Memory B cell (primary cell): Measurements from ENCODE around the gene ANKRD55.
"Not testable (repeated sequence)": the region's sequence is repeated elsewhere in the genome, so short reads cannot be mapped to it uniquely, and the experiment has no call there.

Experiments used
- ATAC-seq: fragments of 150-1000 bp; cut with Tn5 transposase; 2 replicates; pipeline ENCODE4 v1.10.0; 2021; ENCODE audit warnings: low read depth, mild to moderate bottlenecking, moderate library complexity
- DNase-seq, 2 donors: peaks; one replicate each; pipeline ENCODE4 v3.0.0; 2022; ENCODE audit warnings: low spot score in 2 of 2
- H3K27ac Mint-ChIP-seq: one replicate; pipeline ENCODE4 v1.8.0; 2022; ENCODE audit warnings: mild to moderate bottlenecking, moderate library complexity, mixed read lengths
- H3K27me3 Mint-ChIP-seq: one replicate; pipeline ENCODE4 v1.8.0; 2022; ENCODE audit warnings: mixed read lengths
- H3K36me3 Mint-ChIP-seq: one replicate; pipeline ENCODE4 v1.8.0; 2022; ENCODE audit warnings: mild to moderate bottlenecking, mixed read lengths
- H3K4me1 Mint-ChIP-seq: one replicate; pipeline ENCODE4 v1.8.0; 2022; ENCODE audit warnings: mixed read lengths
- H3K4me3 Mint-ChIP-seq: one replicate; pipeline ENCODE4 v1.8.0; 2022; ENCODE audit warnings: mild to moderate bottlenecking, moderate library complexity, mixed read lengths
- H3K9me3 Mint-ChIP-seq: one replicate; pipeline ENCODE4 v1.8.0; 2022; ENCODE audit warnings: mixed read lengths

ANKRD55 gene

DNA sequence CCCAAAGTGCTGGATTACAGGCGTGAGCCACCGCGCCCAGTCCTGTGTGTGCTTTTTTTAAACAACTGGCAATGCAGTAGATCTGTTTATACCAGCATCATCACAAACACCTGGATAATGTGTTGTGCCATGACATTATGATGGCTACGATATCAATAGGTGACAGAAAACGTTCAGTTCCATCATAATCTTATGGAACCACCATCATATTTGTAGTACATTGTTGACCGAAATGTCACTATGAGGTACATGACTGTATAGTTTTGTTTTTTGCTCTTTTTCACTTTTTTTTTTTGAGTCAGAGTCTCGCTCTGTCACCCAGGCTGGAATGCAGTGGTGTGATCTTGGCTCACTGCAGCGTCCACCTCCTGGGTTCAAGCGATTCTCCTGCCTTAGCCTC lies 24.4 kb downstream of the ANKRD55 start:
- Mint-ChIP-seq H3K9me3 (peaks cover under 1% of the 10 kb centered on the region), H3K36me3 (peaks cover under 1% of the 10 kb centered on the region), H3K4me3 (no peak overlapping the region), H3K27ac (no peak overlapping the region), H3K27me3 (peaks cover 2% of the 10 kb centered on the region), H3K4me1 (no peaks in the 10 kb centered on the region)
- no peak for ATAC-seq
- DNase-seq = no peak

DNA sequence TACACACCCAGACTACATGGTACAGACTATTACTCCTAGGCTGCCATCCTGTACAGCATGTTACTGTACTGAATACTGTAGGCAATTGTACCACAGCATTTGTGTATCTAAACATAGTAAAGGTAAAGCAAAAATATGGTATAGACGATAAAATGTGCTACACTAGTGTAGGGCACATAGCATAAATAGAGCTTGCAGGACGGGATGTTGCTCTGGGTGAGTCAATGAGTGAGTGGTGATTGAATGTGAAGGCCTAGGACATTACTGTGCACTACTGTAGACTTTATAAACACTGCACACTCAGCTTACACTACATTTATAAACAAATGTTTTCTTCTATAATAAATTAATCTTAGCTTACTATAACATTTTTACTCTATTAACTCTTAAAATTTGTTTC lies 25.6 kb downstream of the ANKRD55 start:
- no peaks in the 10 kb centered on the region for H3K4me1 Mint-ChIP-seq
- no peaks in the 10 kb centered on the region for H3K36me3 Mint-ChIP-seq
- H3K27me3 Mint-ChIP-seq = peaks cover 2% of the 10 kb centered on the region
- H3K27ac Mint-ChIP-seq = no peak overlapping the region
- H3K4me3 Mint-ChIP-seq = no peak overlapping the region
- ATAC-seq (no peak), DNase-seq (no peak)
- no peaks in the 10 kb centered on the region for H3K9me3 Mint-ChIP-seq

DNA sequence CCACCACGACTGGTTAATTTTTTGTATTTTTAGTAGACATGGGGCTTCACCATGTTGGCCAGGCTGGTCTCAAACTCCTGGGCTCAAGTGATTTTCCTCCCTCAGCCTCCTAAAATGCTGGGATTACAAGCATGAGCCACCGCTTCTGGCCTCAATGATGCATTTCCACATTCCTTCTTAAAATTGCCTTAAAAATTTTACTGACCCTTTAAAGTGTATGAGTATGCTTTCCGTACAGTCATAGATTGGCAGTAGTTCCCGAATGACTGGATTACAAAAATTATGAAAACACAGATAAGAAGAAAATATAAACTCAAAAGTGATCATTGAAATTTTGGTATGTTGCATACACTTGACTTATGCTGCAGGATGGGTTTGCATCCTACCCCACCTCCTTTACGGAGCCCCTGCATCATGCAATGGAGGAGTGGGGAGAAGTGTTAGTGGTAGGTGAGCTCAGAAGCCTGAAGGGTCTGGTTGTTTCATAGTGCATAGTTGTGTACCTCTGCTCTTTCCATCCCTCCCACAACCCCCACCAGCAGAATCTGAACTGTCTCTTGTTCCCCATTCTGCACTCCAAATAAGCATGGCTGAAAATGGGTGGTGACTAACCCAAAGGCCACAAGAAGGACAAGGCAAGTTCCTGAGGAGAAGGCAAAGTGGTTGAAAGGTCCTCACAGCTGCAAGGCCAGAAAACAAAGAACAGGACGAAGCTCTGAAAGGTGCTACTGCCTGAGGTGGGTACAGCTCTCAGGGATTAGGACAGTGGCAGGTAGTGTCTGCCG lies 26.8 kb downstream of the ANKRD55 start:
- H3K27me3 Mint-ChIP-seq = no peaks in the 10 kb centered on the region
- no peaks in the 10 kb centered on the region for H3K36me3 Mint-ChIP-seq
- H3K4me1 Mint-ChIP-seq = no peaks in the 10 kb centered on the region
- no peak overlapping the region for H3K27ac Mint-ChIP-seq
- ATAC-seq (no peak), DNase-seq (no peak)
- no peaks in the 10 kb centered on the region for H3K9me3 Mint-ChIP-seq
- no peak overlapping the region for H3K4me3 Mint-ChIP-seq

DNA sequence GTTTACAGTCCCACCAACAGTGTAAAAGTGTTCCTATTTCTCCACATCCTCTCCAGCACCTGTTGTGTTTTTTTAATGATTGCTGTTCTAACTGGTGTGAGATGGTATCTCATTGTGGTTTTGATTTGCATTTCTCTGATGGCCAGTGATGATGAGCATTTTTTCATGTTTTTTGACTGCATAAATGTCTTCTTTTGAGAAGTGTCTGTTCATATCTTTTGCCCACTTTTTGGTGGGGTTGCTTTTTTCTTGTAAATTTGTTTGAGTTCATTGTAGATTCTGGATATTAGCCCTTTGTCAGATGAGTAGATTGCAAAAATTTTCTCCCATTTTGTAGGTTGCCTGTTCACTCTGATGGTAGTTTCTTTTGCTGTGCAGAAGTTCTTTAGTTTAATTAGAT lies 29.2 kb downstream of the ANKRD55 start:
- not testable (repeated sequence) for H3K4me1 Mint-ChIP-seq, DNase-seq, H3K4me3 Mint-ChIP-seq, ATAC-seq, H3K27ac Mint-ChIP-seq, H3K36me3 Mint-ChIP-seq, H3K27me3 Mint-ChIP-seq, H3K9me3 Mint-ChIP-seq

DNA sequence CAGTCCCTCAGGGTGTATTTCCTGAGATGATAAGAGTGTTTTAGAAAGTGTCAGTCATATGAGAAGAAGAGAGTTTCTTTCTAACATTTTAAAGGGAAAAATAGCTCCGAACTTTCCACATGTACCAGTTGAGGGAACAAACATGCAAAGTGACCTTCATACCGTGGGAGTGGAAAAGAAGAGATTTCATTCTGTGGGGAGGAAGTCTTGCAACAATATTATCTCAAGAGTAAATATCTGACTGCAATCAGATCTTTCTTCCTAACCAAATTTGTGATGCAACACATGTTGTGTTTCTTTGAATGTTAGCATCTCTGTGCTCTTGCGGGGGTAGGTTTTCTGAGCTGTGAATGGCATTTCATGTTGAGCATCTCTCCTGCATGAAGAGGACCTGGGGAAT lies 30.6 kb downstream of the ANKRD55 start:
- Mint-ChIP-seq H3K4me1 (no peaks in the 10 kb centered on the region), H3K27me3 (no peaks in the 10 kb centered on the region), H3K27ac (no peak overlapping the region), H3K9me3 (no peaks in the 10 kb centered on the region), H3K4me3 (no peak overlapping the region), H3K36me3 (no peaks in the 10 kb centered on the region)
- DNase-seq (no peak), ATAC-seq (no peak)

DNA sequence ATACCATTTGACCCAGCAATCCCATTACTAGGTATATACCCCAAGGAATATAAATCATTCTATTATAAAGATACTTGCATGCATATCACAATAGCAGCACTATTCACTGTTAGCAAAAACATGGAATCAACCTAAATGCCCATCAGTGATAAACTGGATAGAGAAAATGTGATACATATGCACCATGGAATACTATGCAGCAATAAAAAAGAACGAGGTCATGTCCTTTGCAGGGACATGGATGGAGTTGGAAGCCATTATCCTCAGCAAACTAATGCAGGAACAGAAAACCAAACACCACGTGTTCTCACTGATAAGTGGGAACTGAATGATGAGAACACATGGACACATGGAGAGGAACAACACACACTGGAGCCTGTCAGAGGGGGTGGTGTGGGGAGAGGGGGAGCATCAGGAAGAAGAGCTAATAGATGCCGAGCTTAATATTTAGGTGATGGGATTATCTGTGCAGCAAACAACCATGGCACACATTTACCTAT lies 31.3 kb downstream of the ANKRD55 start:
- not testable (repeated sequence) for DNase-seq, H3K27me3 Mint-ChIP-seq, H3K4me3 Mint-ChIP-seq, H3K36me3 Mint-ChIP-seq, H3K27ac Mint-ChIP-seq, H3K9me3 Mint-ChIP-seq, ATAC-seq, H3K4me1 Mint-ChIP-seq

DNA sequence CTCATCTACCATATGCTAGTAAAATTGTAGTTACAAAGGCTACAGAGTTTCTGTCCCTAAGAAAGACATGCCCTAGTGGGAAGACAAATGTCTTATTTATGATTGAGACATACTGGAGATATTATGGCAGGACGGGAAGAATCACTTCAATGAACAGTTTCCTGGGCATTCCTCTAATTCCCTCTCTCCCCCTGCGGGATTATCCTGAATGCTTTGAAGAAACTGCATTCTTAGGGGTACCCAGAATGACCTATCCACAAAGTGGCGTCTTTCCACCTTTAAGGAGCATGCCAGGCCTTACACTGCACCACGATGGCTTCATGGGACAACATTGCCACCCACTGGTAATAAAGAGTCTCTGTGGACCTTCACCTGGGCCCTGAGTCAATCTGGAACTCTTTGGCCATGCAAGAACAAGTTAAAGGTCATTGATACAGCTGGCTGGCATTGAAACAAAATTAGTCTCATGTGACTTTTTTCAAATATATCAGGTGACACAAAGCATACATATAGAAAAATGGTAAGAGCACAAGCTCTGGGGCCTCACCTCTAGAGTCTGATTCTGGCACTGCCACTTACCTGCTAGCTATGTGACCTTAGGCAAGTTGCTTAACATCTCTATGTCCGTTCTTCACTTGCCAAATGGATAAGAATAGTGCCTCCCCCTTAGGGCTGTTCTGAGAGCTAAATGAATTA lies 32.0 kb downstream of the ANKRD55 start:
- Mint-ChIP-seq H3K36me3 (no peaks in the 10 kb centered on the region), H3K4me1 (no peaks in the 10 kb centered on the region), H3K27ac (no peak overlapping the region), H3K9me3 (no peaks in the 10 kb centered on the region), H3K27me3 (no peaks in the 10 kb centered on the region), H3K4me3 (no peak overlapping the region)
- DNase-seq = peak in 1 of 2 donors; percentile 15
- peak; percentile 70 for ATAC-seq

DNA sequence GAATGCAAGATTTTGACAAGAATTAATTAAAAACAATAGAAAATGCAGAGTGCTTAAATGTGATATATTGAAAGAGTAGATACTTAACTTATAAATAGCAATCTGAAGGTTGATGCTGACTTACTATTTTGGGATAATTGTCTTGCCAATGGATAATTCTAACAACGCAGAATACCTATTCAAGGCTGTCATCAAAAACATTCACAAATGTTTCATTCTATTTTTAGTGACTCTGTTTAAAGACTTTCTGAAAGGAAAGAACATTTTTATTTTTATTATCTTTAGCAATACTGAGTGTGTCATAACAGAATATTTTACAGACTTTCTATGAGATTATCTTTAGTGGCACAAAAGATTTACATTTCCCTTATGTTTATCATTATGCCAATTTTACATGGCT lies 38.1 kb downstream of the ANKRD55 start:
- DNase-seq = no peak
- H3K4me3 Mint-ChIP-seq = no peak overlapping the region
- peaks cover 1% of the 10 kb centered on the region for H3K9me3 Mint-ChIP-seq
- H3K4me1 Mint-ChIP-seq = peaks cover 7% of the 10 kb centered on the region
- H3K27me3 Mint-ChIP-seq = peaks cover 4% of the 10 kb centered on the region
- H3K27ac Mint-ChIP-seq = no peak overlapping the region
- H3K36me3 Mint-ChIP-seq = no peaks in the 10 kb centered on the region
- ATAC-seq = no peak

DNA sequence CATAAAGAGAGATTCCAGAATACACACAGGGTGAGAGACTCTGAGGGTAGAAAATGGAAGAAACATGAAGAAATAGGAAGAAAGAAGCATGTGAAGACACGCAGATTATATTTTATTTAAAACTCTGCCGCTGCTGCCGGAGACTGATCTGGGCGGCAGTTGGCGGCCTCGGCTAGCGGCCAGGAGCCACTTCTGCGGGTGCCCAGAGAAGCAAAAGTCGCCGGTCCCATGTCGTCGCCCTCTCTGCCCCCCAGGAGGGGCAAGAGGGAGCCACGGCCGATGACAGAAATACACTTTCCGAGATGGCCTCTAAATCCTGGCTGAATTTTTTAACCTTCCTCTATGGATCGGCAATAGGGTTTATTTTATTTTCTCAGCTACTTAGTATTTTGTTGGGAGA lies 40.9 kb downstream of the ANKRD55 start:
- no peak for ATAC-seq
- peaks cover 1% of the 10 kb centered on the region for H3K9me3 Mint-ChIP-seq
- no peak overlapping the region for H3K27ac Mint-ChIP-seq
- peaks cover 7% of the 10 kb centered on the region for H3K4me1 Mint-ChIP-seq
- DNase-seq = no peak
- no peaks in the 10 kb centered on the region for H3K36me3 Mint-ChIP-seq
- H3K4me3 Mint-ChIP-seq = no peak overlapping the region
- peaks cover 6% of the 10 kb centered on the region for H3K27me3 Mint-ChIP-seq

DNA sequence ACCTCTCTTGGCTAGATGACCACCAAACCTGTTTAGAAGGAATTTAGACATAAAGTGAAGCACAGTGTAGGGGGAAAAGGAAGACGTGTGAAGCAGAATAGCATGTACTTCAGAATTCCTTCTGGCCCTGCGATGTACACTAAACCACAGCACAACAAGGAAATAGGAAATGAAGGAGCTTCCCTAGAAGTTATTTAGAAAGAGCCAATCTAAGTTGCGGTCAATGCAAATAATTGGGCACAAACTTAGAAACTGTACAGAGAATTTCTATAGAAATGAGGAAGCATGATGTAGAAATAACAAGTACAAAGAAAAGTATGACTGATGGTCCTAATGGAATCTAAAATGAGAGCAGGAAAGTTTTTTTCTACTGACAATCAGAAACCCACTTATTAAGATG lies 41.5 kb downstream of the ANKRD55 start:
- Mint-ChIP-seq H3K27ac (no peak overlapping the region), H3K27me3 (peaks cover 6% of the 10 kb centered on the region), H3K4me3 (no peak overlapping the region), H3K4me1 (peaks cover 7% of the 10 kb centered on the region), H3K9me3 (peaks cover 1% of the 10 kb centered on the region), H3K36me3 (no peaks in the 10 kb centered on the region)
- DNase-seq (no peak), ATAC-seq (no peak)

DNA sequence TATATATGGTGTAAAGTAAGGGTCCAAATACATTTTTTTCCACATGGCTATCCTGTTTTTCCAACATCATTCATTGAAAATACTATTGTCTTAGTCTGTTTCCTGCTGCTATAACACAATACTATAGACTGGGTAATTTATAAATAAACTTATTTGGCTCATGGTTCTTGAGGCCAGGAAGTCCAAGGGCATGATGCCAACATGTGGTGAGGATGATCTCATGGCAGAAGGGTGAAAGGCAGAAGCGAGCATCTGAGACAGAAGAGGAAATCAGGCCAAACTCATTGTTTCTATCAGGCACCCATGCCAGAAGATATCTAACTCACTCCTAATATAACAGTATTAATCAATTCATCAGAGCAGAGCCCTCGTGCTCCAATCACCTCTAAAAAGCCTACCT lies 42.6 kb downstream of the ANKRD55 start:
- ATAC-seq = no peak
- DNase-seq = no peak
- peaks cover 6% of the 10 kb centered on the region for H3K27me3 Mint-ChIP-seq
- H3K27ac Mint-ChIP-seq = no peak overlapping the region
- H3K9me3 Mint-ChIP-seq = peaks cover 1% of the 10 kb centered on the region
- no peaks in the 10 kb centered on the region for H3K36me3 Mint-ChIP-seq
- H3K4me1 Mint-ChIP-seq = peaks cover 7% of the 10 kb centered on the region
- H3K4me3 Mint-ChIP-seq = no peak overlapping the region

DNA sequence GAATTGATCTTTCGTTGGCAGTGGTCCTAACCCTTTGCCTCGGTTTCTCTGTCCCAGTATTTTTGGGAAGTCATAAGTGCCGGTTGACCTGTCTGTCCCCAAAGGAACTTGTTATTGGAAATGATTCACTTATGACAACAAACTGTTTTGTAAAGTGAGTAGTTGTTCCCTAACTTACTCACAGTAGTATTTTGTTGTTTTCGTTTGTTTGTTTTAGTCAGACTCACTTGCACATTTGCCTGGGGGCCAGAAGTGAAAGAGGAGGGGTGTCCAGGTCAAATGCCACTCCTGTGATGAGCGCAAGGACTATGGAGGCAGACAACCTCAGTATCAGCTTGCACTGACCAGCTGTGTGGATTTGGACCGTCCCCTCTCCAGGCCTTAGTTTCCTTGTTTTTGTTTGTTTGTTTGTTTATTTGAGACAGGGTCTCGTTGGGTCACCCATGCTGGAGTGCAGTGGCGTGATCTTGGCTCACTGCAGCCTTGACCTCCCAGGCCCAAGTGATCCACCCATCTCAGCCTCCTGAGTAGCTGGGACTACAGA lies 47.3 kb downstream of the ANKRD55 start:
- Mint-ChIP-seq H3K36me3 (no peaks in the 10 kb centered on the region), H3K27me3 (peaks cover 6% of the 10 kb centered on the region), H3K4me3 (no peak overlapping the region), H3K9me3 (peaks cover 1% of the 10 kb centered on the region), H3K27ac (no peak overlapping the region), H3K4me1 (no peaks in the 10 kb centered on the region)
- no peak for DNase-seq
- ATAC-seq = no peak

DNA sequence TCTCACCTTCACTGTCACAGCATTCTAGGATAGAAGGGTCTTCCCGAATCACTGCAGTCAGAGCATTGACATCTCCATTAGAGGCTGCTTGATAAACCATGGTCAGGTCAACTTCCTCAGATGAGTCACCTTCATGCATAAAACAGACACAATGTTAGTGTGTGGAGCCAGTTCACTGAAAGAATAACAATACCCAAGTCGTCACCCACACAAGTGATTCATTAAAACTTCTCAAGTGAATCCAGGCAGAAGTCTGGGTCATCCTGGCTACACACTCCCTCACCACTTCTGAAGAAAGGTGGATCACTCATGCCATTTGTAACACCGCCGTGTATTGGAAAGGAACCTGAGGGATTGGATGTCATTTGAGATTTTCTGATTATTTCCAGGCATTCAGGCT lies 49.6 kb downstream of the ANKRD55 start:
- H3K27ac Mint-ChIP-seq = no peak overlapping the region
- peaks cover 4% of the 10 kb centered on the region for H3K27me3 Mint-ChIP-seq
- no peak overlapping the region for H3K4me3 Mint-ChIP-seq
- ATAC-seq (no peak), DNase-seq (no peak)
- H3K4me1 Mint-ChIP-seq = no peaks in the 10 kb centered on the region
- no peaks in the 10 kb centered on the region for H3K9me3 Mint-ChIP-seq
- no peaks in the 10 kb centered on the region for H3K36me3 Mint-ChIP-seq

DNA sequence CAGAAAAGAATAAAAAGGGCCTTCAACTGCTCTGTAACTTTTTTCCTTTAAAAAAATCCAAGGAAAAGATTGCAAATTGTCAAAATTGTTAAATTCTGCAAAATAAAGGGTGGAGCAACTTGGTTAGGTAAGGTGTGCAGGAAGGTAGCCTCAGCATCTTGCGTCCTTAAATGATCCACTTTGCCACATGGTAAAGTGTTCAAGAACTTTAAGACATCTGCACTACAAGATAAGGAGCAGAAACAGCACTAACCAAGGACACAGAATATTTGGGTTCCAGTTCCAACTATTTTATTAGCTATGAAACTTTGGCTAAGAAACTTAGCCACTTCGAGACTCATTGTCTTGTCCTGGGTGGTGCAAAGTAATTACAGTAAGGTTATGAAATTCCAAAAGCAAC lies 53.7 kb downstream of the ANKRD55 start:
- Mint-ChIP-seq H3K9me3 (no peaks in the 10 kb centered on the region), H3K4me3 (no peak overlapping the region), H3K27ac (no peak overlapping the region), H3K27me3 (peaks cover 8% of the 10 kb centered on the region), H3K36me3 (no peaks in the 10 kb centered on the region), H3K4me1 (no peaks in the 10 kb centered on the region)
- no peak for DNase-seq
- no peak for ATAC-seq
